IPS-18c (cell line): ENCODE data around the gene TIPIN.

Experiments used
- H3K4me3 ChIP-seq: 2 replicates; pipeline ENCODE4 v1.7.0; 2013; ENCODE audit warnings: low read depth, mild to moderate bottlenecking, low read length, moderate library complexity; ENCODE audit not compliant: insufficient read depth
- H3K9me3 ChIP-seq: one replicate; pipeline ENCODE4 v1.6.1; 2013; ENCODE audit warnings: mild to moderate bottlenecking, low read length, moderate library complexity; ENCODE audit not compliant: control insufficient read depth, insufficient read depth

Gene TIPIN

GRCh38 chr15:66290518-66290917, 66.0 kb downstream of the TIPIN start:
- no peak overlapping the region for H3K4me3 ChIP-seq
- H3K9me3 ChIP-seq = no peaks in the 10 kb centered on the region

GRCh38 chr15:66290007-66290406, 66.5 kb downstream of the TIPIN start:
- no peak overlapping the region for H3K4me3 ChIP-seq
- H3K9me3 ChIP-seq = no peaks in the 10 kb centered on the region

DNA sequence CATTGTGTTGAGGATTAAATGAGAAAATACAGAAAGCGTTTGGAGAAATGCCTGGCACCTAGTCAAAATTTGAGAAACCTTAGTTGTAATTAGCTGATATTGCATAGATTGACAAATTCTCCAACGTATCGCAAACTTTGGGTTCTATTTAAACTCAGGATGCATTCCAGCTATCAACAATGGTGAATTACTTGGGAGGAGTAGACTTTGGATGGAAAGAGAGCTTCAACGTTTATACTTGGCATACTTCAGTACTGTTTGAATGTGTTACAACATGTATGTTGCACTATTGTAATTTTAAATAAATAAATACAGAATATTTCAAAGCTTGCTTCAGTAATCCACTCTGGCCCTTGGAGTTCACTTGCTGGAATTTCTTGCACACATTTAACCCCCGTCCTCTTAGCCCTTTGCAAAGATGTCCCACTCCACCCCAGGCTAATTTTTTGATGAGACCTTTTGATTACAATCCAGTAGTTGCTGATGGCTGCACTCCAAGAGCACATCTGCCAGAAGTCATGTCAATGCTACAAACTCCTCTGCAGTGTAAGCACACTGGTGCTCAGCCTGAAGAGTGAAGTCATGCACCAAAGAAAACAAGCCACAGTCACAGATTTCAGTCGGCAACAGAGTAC, 67.8 kb downstream of the TIPIN start:
- H3K4me3 ChIP-seq = no peak overlapping the region
- H3K9me3 ChIP-seq = no peaks in the 10 kb centered on the region

GRCh38 chr15:66288093-66288492, 68.4 kb downstream of the TIPIN start:
- no peaks in the 10 kb centered on the region for H3K9me3 ChIP-seq
- H3K4me3 ChIP-seq = no peak overlapping the region

- Histone ChIP-seq H3K4me3 (no peak overlapping the region), H3K9me3 (no peaks in the 10 kb centered on the region)
Observed at GRCh38 chr15:66287461-66288057, 68.9 kb downstream of the TIPIN start.
